Measurements from ENCODE around the gene GLB1L3.
"Not testable (repeated sequence)": the region's sequence is repeated elsewhere in the genome, so short reads cannot be mapped to it uniquely, and the experiment has no call there.

Gene GLB1L3

DNA sequence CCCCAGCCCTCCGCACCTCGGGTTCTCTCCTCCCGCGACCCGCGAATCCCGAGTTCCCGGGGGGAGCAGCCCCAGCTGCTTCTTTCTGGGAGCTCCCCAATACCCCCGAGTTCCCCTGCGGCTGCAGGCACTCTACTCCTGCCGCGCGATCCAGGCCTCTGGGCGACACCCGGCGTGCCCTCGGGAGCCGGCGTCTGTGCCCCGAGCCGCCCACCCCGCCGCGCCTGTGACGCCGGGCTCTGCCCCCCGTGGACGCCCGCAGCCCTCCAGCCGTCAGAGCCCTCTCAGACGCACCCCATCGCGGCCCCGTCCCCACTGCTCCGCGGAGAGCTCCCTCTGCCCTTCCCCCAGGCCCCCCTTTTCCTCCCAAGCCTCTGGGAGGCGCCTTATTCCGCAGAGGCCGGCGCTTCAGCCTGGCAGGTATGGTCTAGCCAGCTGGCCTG is 56.0 kb downstream of the GLB1L3 start:
- TF ChIP-seq ZNF274 (IDR thresholded peaks at IDR 0.05; ENCODE audit: low read depth, low read length), result no peak
- peak overlapping the region; percentile 33; the same call in 1 of the 2 replicates for H3K4me3 ChIP-seq (ENCODE audit: low read length)

DNA sequence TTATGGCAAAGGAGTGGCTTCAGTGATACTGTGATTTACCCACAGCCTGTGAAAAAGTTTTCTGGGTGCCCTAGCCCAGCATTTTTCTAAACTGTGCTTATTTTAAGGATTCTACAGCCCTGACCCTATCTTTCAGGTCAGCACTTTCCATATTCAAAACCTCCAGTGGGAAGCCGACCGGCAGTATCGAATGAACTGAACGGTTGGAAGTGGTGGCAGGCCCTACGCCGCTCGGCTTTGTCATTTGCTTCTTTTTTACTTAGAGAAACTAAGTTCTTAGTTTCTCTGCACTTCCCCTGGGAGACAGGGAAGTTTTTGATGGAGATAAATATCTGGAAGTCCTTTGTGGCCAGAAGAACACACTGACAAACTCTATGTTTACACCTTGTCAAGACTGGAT is 56.6 kb downstream of the GLB1L3 start:
- no peak overlapping the region for H3K4me3 ChIP-seq (ENCODE audit: low read length)
- no peak for TF ChIP-seq ZNF274 (IDR thresholded peaks at IDR 0.05; ENCODE audit: low read depth, low read length)

DNA sequence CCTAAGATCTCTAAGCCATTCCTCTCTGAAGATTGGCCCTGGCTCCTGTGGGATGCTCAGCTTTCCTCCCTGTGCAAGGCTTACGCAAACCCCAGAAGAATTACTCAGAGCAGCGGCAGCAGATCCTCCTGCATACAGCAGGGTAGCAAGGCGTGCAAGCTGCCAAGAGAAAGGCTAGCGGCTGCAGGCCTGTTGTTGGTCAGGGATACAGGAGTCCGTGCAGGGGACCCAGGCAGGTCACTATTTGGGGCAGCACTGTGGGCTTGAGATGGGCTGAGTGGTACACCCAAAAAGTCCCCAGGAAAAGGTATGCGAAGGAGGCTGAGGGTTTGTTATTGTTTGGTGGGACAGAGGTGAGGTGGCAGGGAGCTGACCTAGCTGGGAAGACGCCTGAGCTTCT is 57.1 kb downstream of the GLB1L3 start:
- H3K4me3 ChIP-seq (ENCODE audit: low read length), result no peak overlapping the region

DNA sequence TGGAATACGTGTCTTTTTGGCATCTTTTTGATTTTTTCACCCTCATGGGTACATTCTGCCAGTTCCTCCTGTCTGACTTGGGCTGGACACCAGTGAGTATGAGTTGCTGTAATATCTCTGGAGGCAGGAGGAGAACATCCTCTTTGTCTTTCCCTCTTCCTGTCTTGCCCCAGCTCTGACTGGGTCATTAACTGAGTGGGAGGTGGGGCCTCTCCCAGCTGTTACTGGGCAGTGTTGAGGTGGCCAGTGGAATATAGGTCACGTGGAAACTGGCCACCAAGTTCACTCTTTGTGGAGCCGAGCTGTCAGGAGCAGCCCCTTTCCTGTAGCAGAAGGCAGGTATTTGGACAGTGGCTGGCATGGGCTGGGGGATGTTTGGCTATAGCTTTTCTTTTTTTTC is 57.8 kb downstream of the GLB1L3 start:
- no peak overlapping the region for H3K4me3 ChIP-seq (ENCODE audit: low read length)
- TF ChIP-seq ZNF274 (IDR thresholded peaks at IDR 0.05; ENCODE audit: low read depth, low read length), result no peak

More for the DNA sequence above, 57.1 kb downstream of the GLB1L3 start:
- no peak for TF ChIP-seq ZNF274 (IDR thresholded peaks at IDR 0.05; ENCODE audit: low read depth, low read length)

DNA sequence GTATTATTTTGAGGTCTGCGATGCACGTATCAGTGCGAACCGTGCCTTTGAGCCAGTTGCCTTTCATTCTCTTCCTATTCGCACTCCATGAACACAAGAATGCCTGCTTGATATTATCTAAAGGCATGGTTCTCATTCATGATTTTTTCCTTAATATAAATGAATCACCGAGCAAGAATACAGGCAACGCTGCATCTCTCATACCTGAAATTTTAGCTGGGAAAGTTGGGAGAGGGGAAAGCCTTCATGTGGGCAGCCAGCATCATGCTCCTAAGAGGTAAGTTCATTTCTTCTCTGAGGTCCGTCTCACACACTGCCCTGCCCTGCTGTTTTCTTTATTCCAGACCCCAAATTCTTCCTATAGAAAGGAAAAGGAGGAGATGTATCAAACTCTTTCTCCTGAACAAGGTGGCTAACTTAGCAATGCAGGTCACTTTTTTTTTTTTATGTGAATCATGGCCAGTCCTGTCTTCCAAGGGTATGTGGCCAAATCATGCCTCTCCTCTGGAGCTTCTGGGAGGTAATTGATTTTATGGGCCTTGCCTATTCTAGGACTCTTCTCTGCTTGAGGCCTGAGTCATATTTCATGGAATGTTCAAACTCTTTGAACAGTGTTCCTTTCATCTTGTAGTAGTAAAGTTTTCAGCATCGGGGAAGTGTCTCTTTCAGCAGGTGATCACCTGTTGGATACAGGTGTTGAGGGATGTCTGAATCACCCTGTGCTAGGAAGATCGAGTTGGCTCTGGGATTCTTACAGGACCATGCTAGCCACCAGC is 58.8 kb downstream of the GLB1L3 start:
- TF ChIP-seq ZNF274 (IDR thresholded peaks at IDR 0.05; ENCODE audit: low read depth, low read length), result no peak
- H3K4me3 ChIP-seq (ENCODE audit: low read length), result no peak overlapping the region

DNA sequence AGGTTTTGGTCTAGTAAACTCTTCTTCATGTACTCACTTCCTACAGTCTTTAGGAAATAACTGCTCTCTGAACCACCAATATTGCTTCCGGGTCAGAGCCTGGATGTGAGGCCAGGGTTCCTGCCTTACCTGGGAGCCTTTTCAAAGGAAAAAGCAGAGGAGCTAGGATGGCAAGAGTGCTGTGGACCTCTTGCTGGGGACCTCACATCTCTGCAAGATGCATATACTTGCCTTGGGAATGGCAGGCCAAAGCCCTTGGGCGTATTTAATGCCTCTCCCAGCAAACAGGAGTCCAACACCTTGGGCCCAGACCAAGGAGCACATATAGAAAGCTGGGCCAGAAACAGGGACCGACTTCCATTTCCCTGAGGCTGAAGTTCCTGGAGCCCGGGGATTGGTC is 60.9 kb downstream of the GLB1L3 start:
- no peak for TF ChIP-seq ZNF274 (IDR thresholded peaks at IDR 0.05; ENCODE audit: low read depth, low read length)
- H3K4me3 ChIP-seq (ENCODE audit: low read length), result no peak overlapping the region

DNA sequence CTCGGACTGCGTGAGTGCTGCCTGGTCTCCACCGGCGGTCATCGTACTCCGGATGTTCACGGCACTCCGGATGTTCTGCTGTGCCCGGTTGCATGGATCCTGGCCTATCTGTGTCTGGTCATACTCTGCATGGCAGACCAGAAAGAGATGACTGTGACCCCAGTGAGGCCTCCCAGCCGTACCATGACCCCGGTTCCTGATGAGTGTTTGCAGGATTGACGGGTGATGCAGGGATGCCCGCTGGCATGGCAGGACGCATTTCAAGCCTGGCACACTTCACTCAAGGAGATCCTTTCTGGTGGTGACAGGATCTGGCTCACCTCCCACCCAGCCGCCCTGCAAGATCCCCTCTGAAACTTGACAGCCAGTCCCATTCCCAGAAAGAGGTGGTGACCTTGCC is 61.9 kb downstream of the GLB1L3 start:
- no peak for TF ChIP-seq ZNF274 (IDR thresholded peaks at IDR 0.05; ENCODE audit: low read depth, low read length)
- no peak overlapping the region for H3K4me3 ChIP-seq (ENCODE audit: low read length)

DNA sequence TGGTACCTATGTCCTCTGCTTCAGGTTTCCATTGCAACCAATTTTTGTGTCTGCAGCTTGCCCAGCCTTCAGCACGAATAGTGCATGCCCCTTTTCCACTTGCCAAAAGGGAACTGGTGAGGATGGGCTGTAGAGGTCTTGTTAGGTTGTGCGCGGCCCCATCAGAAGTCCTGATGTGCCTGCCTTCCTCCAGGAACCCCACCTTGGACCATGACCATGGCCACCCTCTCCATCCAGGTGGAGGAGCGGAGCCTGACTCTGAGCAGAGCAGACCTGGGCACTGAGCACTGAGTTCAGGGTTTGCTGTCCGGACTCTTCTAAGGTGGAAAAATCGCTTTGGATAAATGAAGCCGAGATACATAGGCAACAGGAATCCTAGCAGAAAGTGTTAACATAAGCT is 62.5 kb downstream of the GLB1L3 start:
- no peak for TF ChIP-seq ZNF274 (IDR thresholded peaks at IDR 0.05; ENCODE audit: low read depth, low read length)

DNA sequence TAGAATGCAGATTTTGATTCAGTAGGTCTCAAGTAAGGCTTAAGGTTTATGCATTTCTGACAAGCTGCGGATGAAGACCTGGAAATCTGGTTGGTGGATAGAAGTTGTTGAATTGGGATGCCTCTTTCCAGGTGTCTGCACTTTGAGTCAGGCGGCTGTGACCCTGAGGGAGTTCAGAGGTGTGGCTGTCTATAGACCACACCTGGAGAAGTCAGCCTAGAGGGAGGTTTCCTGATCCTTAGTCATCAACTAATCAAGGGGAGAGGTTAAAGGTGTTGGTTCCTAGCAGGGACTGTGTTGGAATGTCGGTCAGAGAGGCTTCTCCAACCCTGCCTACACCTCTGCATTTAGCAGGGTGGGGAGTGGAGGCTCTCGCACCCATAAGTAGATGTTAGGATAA is 63.6 kb downstream of the GLB1L3 start:
- TF ChIP-seq ZNF274 (IDR thresholded peaks at IDR 0.05; ENCODE audit: low read depth, low read length), result no peak
- H3K4me3 ChIP-seq (ENCODE audit: low read length), result no peak overlapping the region

More for the DNA sequence above, 62.5 kb downstream of the GLB1L3 start:
- H3K4me3 ChIP-seq (ENCODE audit: low read length), result no peak overlapping the region

DNA sequence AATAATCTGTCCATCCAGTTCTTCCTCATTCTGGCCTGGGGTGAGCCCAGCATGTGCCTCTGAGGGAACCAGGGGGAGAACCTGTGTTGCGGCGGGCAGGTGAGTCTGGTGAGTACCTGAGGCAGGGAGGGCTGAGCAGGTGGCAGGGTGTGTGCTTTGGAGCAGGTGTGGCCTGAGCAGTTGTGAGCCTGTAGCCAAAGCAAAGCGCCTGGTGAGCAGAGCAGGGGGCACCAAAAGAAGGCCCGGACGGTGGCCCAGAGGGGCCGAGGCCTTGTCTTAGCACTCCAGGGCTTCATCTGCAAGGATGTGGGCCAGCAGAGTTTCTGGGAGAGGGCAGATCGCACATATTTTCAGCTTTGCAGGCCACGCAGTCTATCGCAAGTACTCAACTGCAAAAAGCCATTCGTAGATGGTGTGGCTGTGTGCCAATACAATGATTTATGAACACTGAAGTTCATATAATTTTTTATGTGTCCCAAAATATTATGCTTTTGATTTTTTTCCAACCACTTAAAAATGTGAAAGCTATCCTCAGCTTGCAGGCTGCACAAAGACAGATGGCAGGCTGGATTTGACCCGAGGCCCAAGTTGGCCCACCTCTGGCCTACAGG is 64.3 kb downstream of the GLB1L3 start:
- no peak for TF ChIP-seq ZNF274 (IDR thresholded peaks at IDR 0.05; ENCODE audit: low read depth, low read length)
- no peak overlapping the region for H3K4me3 ChIP-seq (ENCODE audit: low read length)

DNA sequence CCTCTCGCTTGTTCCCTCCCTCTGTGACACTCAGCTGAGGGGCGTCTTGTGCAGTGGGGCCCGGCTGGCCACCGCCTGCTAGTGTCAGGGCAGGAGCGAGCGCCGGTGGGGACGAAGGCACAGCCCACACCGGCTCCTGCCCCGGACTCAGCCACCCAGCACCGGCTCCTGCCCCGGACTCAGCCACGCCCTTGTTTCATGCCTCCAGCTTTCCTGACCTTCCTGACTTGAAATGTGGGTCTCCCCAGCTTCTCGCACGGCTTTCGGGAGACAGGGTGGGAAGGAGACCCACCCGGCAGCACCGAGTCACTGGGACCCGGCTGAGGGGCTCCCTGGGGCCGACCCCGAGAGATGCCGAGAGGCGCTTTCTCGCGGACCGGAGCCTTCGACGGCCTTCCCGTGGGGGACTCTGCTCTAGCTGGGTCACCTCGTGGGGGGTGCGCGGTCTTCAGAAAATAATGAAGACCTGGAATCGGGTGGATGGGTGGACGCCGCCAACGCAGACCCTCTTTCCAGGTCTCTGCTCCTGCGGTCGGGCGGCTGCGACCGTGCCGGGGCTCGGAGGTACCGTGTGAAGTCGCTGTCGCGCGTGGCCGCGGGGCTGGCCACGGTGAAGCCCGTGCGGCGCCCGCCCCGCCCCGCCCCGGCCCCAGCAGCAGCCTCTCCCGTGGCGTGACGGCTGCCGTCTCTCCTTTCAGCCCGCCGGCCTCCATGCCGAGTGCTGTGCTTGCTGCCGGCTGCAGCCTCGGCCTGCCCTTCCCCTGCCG is 65.8 kb downstream of the GLB1L3 start:
- no peak for TF ChIP-seq ZNF274 (IDR thresholded peaks at IDR 0.05; ENCODE audit: low read depth, low read length)
- no peak overlapping the region for H3K4me3 ChIP-seq (ENCODE audit: low read length)

DNA sequence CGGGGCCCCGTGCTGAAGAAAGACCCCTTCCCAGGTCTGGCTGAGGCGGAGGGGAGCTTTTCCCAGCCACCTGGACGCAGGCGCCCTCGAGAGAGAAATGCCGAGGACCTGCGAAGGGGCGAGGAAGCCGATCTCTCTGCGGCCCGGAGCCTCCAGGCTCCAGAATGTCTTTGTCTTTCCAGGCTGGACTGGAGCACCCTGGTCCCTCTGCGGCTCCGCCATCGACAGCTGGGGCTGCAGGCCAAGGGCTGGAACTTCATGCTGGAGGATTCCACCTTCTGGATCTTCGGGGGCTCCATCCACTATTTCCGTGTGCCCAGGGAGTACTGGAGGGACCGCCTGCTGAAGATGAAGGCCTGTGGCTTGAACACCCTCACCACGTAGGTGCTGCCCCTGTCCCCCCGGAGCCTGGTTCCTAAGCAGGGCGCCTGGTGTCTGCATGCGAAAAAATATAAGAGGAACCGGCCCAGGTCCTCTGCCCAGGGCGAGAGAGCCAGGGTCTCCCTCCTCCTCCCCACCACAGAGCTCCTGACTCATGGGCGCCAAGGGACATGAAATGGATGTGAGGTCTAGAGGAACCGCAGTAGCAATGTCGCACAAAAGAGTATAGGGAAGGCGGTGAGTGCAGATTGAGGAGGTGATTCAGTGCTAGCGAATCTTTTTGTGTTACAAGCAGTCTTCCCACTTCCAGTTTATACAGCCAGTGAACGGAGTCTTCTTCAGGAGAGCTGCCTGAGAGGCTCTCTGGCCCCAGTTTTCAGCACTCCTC is 66.6 kb downstream of the GLB1L3 start:
- TF ChIP-seq ZNF274 (IDR thresholded peaks at IDR 0.05; ENCODE audit: low read depth, low read length), result no peak
- H3K4me3 ChIP-seq (ENCODE audit: low read length), result no peak overlapping the region

DNA sequence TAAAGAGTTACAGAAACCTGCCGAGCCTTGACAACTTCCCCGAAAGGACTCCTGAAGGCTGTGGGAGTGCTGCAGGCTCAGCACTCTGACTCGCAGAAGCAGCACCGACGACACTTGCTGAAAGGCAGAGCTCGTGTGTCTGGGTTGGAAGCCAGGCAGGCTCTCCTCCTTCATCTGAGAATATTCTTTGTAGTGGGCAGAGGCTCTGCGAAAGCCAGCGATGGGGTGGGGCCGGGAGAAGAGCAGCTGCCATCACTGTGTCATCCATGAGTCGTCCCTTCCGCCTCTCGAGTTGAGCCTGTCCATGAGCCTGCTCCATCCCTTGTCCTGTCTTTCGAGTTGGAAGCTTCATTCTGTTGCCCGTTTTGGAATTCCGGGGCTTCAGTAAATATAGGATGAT is 67.5 kb downstream of the GLB1L3 start:
- TF ChIP-seq ZNF274 (IDR thresholded peaks at IDR 0.05; ENCODE audit: low read depth, low read length), result no peak
- no peak overlapping the region for H3K4me3 ChIP-seq (ENCODE audit: low read length)

DNA sequence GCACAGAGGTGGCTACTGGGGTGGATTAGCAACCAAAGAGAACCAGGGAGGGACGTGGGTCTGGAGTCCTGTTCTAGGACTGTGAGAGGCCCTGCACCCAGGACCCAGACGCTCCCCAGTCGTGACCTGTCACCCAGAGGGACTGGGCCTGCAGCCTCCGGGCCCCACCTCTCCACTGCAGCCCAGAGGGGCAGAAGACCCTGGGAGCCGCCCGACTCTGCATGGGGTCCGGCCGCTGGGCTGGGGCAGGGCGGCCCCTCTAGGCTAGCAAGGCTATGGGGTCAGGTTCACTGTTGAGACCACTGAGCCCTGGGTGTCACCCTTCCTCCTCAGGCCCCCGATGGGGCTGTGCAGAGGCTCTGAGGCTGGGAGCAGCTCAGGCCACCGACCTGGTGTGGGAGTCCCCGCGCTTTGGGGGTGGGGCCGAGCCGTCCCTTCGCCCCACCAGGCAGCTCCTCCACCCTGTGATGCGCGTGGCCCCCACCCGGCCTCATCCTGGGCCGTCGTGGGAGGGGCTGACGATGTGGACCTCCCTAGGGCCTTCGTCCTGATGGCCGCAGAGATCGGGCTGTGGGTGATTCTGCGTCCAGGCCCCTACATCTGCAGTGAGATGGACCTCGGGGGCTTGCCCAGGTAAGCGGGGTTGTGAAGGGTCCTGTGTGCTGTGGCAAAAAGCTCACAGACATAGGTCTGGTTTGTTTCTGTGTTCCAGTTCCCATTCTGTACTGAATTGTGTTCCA is 68.5 kb downstream of the GLB1L3 start:
- H3K4me3 ChIP-seq (ENCODE audit: low read length), result not testable (repeated sequence)

All from GM08714 (cell line).